Stomach (tissue), 4 donors: ENCODE measurements around the gene PRKAG1.

Experiments
- POLR2A ChIP-seq, 4 donors: fragments of 450-650 bp; IDR thresholded peaks; one replicate each; pipeline ENCODE4 v1.6.1; 2016; ENCODE audit warnings: antibody characterized with exemption in 4 of 4, control low read depth in 2 of 4, mild to moderate bottlenecking in 1 of 4, moderate library complexity in 1 of 4
- POLR2AphosphoS5 ChIP-seq, 3 donors: sonication (generic); formaldehyde crosslinking; IDR thresholded peaks; one replicate each; pipeline ENCODE4 v1.6.1; 2016; ENCODE audit warnings: antibody characterized with exemption in 3 of 3

DNA sequence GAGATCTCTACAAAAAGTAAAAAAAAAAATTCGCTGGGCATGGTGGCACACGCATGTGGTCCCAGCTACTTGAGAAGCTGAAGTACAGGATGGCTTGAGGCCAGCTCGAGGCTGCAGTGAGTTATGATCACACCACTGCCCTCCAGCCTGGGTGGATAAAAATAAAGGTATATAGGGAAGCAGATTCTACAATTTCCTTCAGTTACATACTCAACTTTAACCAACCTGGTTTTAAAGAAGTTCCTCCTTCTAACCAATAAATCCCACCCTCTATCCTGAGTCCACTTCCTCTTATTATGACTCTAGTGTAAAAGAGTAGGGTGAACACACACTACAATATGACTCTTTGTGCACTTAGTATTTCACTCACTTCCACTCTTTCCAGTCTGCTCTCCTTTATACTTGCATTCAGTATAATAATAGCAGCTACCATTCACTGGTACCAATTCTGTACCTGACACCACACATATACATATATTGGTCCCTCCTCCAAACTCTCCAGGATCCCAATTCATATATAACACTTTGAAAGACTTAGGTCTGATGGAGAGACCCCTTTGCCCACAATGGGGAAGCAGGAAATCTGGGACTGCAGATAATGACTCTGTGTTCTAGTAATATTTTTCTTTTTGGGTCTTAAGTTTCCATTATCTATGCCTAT, 63.6 kb downstream of the PRKAG1 start:
- TF ChIP-seq POLR2A (IDR thresholded peaks at IDR 0.05), result no peak
- no peak for TF ChIP-seq POLR2AphosphoS5 (IDR thresholded peaks at IDR 0.05)
